HEK293 (cell line): ENCODE results near the gene MAPRE3.
A peak's percentile ranks its signal among the peaks of the same experiment; 100 is the strongest.

Source experiments
- CTCF ChIA-PET: fragments of 350-600 bp; formaldehyde crosslinking; extraction: SDS; loops from one replicate; lab custom pipeline; 2021; ENCODE audit warnings: antibody characterized with exemption; lab: Yijun Ruan, JAX
- POLR2A ChIA-PET: fragments of 300-600 bp; formaldehyde crosslinking; extraction: SDS; loops from one replicate; lab custom pipeline; 2020; ENCODE audit warnings: antibody characterized with exemption, inconsistent platforms; lab: Yijun Ruan, JAX
- H3K27ac ChIP-seq: fragments of 200-500 bp; sonication (Bioruptor generic); 2 replicates; pipeline ENCODE4 v1.5.1; 2014; ENCODE audit warnings: low read depth, low read length, control low read depth, inconsistent platforms; ENCODE audit errors: extremely low read depth
- H3K36me3 ChIP-seq, 2 experiments: fragments of 200-500 bp in 1 of 2; sonication (Bioruptor generic) in 1 of 2; 1 replicate in 1 of 2; 2 replicates in 1 of 2; pipeline ENCODE4 v1.5.1; 2014 to 2017; ENCODE audit warnings: inconsistent platforms in 2 of 2, low read length in 2 of 2; ENCODE audit not compliant: control insufficient read depth in 2 of 2, insufficient read depth in 1 of 2
- H3K4me1 ChIP-seq: fragments of 200-500 bp; sonication (Bioruptor generic); 2 replicates; pipeline ENCODE4 v1.5.1; 2014; ENCODE audit warnings: mild to moderate bottlenecking, low read length, inconsistent platforms; ENCODE audit not compliant: control insufficient read depth, insufficient read depth
- H3K4me3 ChIP-seq: 2 replicates; pipeline ENCODE4 v1.5.1; 2011; ENCODE audit warnings: low read depth, mild to moderate bottlenecking, control low read depth, low read length, moderate library complexity
- H3K9me3 ChIP-seq: fragments of 200-500 bp; sonication (Bioruptor generic); 2 replicates; pipeline ENCODE4 v1.5.1; 2014; ENCODE audit warnings: low read depth, low read length, inconsistent platforms; ENCODE audit not compliant: control insufficient read depth, insufficient read depth
- EGR2 ChIP-seq: fragments of 450-650 bp; formaldehyde crosslinking; IDR thresholded peaks from 2 replicates; pipeline ENCODE4 v1.5.1; 2016; ENCODE audit warnings: low read depth, missing biosample characterization, missing genetic modification characterization
- GLIS1 ChIP-seq: fragments of 450-650 bp; formaldehyde crosslinking; IDR thresholded peaks from 2 replicates; pipeline ENCODE4 v1.5.1; 2016; ENCODE audit warnings: missing biosample characterization, missing genetic modification characterization
- HOXD13 ChIP-seq: sonication (generic); formaldehyde crosslinking; IDR thresholded peaks from 2 replicates; pipeline ENCODE4 v1.8.0; 2022; ENCODE audit warnings: missing genetic modification reagents, borderline replicate concordance
- PRDM4 ChIP-seq: fragments of 450-650 bp; formaldehyde crosslinking; IDR thresholded peaks from 2 replicates; pipeline ENCODE4 v1.5.1; 2017; ENCODE audit warnings: missing biosample characterization, missing genetic modification characterization
- PRDM6 ChIP-seq: fragments of 450-650 bp; formaldehyde crosslinking; IDR thresholded peaks from 2 replicates; pipeline ENCODE4 v1.5.1; 2017; ENCODE audit warnings: missing biosample characterization, missing genetic modification characterization
- RBAK ChIP-seq: fragments of 450-650 bp; formaldehyde crosslinking; IDR thresholded peaks from 2 replicates; pipeline ENCODE4 v1.5.1; 2016; ENCODE audit warnings: missing biosample characterization, missing genetic modification characterization
- SP7 ChIP-seq: fragments of 450-650 bp; formaldehyde crosslinking; IDR thresholded peaks from 2 replicates; pipeline ENCODE4 v1.5.1; 2016; ENCODE audit warnings: missing biosample characterization, missing genetic modification characterization
- ZBTB20 ChIP-seq: fragments of 450-650 bp; formaldehyde crosslinking; IDR thresholded peaks from 2 replicates; pipeline ENCODE4 v1.5.1; 2016; ENCODE audit warnings: missing biosample characterization, missing genetic modification characterization
- ZBTB21 ChIP-seq: fragments of 450-650 bp; formaldehyde crosslinking; IDR thresholded peaks from 2 replicates; pipeline ENCODE4 v1.5.1; 2017; ENCODE audit warnings: missing biosample characterization, missing genetic modification characterization
- ZFHX2 ChIP-seq: fragments of 450-650 bp; formaldehyde crosslinking; conservative IDR thresholded peaks from 2 replicates; pipeline ENCODE4 v1.5.1; 2016; ENCODE audit warnings: missing biosample characterization, missing genetic modification characterization
- ZFP41 ChIP-seq: fragments of 450-650 bp; formaldehyde crosslinking; IDR thresholded peaks from 2 replicates; pipeline ENCODE4 v1.5.1; 2016; ENCODE audit warnings: missing biosample characterization, missing genetic modification characterization, borderline replicate concordance
- ZIC2 ChIP-seq: fragments of 450-650 bp; formaldehyde crosslinking; IDR thresholded peaks from 2 replicates; pipeline ENCODE4 v1.5.1; 2016; ENCODE audit warnings: missing biosample characterization, missing genetic modification characterization
- ZNF311 ChIP-seq: fragments of 450-650 bp; formaldehyde crosslinking; IDR thresholded peaks from 2 replicates; pipeline ENCODE4 v1.5.1; 2017; ENCODE audit warnings: missing biosample characterization, missing genetic modification characterization, borderline replicate concordance
- ZNF335 ChIP-seq: fragments of 450-650 bp; formaldehyde crosslinking; conservative IDR thresholded peaks from 2 replicates; pipeline ENCODE4 v1.5.1; 2016; ENCODE audit warnings: missing biosample characterization, missing genetic modification characterization
- ZNF341 ChIP-seq: fragments of 450-650 bp; formaldehyde crosslinking; IDR thresholded peaks from 2 replicates; pipeline ENCODE4; 2016; ENCODE audit warnings: low read depth, missing biosample characterization, missing genetic modification characterization
- ZNF398 ChIP-seq: fragments of 450-650 bp; formaldehyde crosslinking; IDR thresholded peaks from 2 replicates; pipeline ENCODE4 v1.5.1; 2017; ENCODE audit warnings: missing biosample characterization, missing genetic modification characterization
- ZNF548 ChIP-seq: fragments of 450-650 bp; formaldehyde crosslinking; IDR thresholded peaks from 2 replicates; pipeline ENCODE4 v1.5.1; 2016; ENCODE audit warnings: missing biosample characterization, missing genetic modification characterization
- ZNF645 ChIP-seq: fragments of 450-650 bp; formaldehyde crosslinking; IDR thresholded peaks from 2 replicates; pipeline ENCODE4; 2016; ENCODE audit warnings: missing biosample characterization, missing genetic modification characterization
- ZNF747 ChIP-seq: fragments of 450-650 bp; formaldehyde crosslinking; IDR thresholded peaks from 2 replicates; pipeline ENCODE4 v1.5.1; 2016; ENCODE audit warnings: missing biosample characterization, missing genetic modification characterization
- ZNF76 ChIP-seq: fragments of 450-650 bp; formaldehyde crosslinking; IDR thresholded peaks from 2 replicates; pipeline ENCODE4; 2016; ENCODE audit warnings: low read depth, missing biosample characterization, missing genetic modification characterization, borderline replicate concordance
- ZXDB ChIP-seq: fragments of 450-650 bp; formaldehyde crosslinking; IDR thresholded peaks from 2 replicates; pipeline ENCODE4 v1.5.1; 2016; ENCODE audit warnings: missing biosample characterization, missing genetic modification characterization

The MAPRE3 gene

GRCh38 chr2:27039426-27039825 is 69.0 kb downstream of the MAPRE3 start (continued):
- TF ChIP-seq ZNF548 (tag by site-specific recombination): no peak
- TF ChIP-seq ZNF645 (tag by site-specific recombination): no peak
- TF ChIP-seq HOXD13 (CRISPR knock-in tag): no peak
- TF ChIP-seq ZNF76 (tag by site-specific recombination): no peak

- H3K27ac ChIP-seq: no peak overlapping the region
Observed at GRCh38 chr2:27039871-27040270, 69.4 kb downstream of the MAPRE3 start.

GRCh38 chr2:27040282-27040681 is 69.8 kb downstream of the MAPRE3 start:
- ChIA-PET CTCF (no interaction called here), POLR2A (interaction anchor here (2.7 kb wide), 1 partner anchor 10 kb away, joined by 14 read pairs; the partner anchor contains the start of gene AGBL5)

More at GRCh38 chr2:27039871-27040270, 69.4 kb downstream of the MAPRE3 start:
- H3K36me3 ChIP-seq: peaks cover 3 to 83% of the 10 kb centered on the region in 2 experiments
- no peaks in the 10 kb centered on the region for H3K9me3 ChIP-seq
- no peak overlapping the region for H3K4me3 ChIP-seq
- ChIA-PET POLR2A (interaction anchor here (1.5 to 2.7 kb wide), 2 partner anchors 11 kb away, joined by 8 to 14 read pairs; partner anchors contain the start of gene AGBL5), CTCF (interaction anchor here (0.6 to 0.9 kb wide), 2 partner anchors 78 to 80 kb away, joined by 3 read pairs; no protein-coding TSS in a partner anchor)
- H3K4me1 ChIP-seq: peaks cover 16% of the 10 kb centered on the region
- no peak for TF ChIP-seq ZFP41 (tag by site-specific recombination)

GRCh38 chr2:27041752-27042151 is 71.3 kb downstream of the MAPRE3 start:
- ChIA-PET POLR2A (interaction anchor here (2.7 kb wide), 1 partner anchor 9 kb away, joined by 14 read pairs; the partner anchor contains the start of gene AGBL5), CTCF (no interaction called here)
- peaks cover 3 to 64% of the 10 kb centered on the region in 2 experiments for H3K36me3 ChIP-seq
- TF ChIP-seq ZBTB21: no peak
- peak; percentile 60; the same call in 1 of the 2 replicates for TF ChIP-seq ZIC2 (tag by site-specific recombination)
- TF ChIP-seq ZFHX2 (tag by site-specific recombination): peak; percentile 61
- peak; percentile 25; the same call in 1 of the 2 replicates for TF ChIP-seq PRDM6
- TF ChIP-seq PRDM4 (tag by site-specific recombination): peak; percentile 80
- TF ChIP-seq ZNF311 (tag by site-specific recombination): no peak
- 0 out of 2 replicates have a peak, but pooled peaks have one; percentile 12 for TF ChIP-seq ZNF398 (tag by site-specific recombination)
- 0 out of 2 replicates have a peak, but pooled peaks have one; percentile 22 for TF ChIP-seq ZXDB
- peak; percentile 98 for TF ChIP-seq GLIS1 (tag by site-specific recombination)
- no peak for TF ChIP-seq RBAK (tag by site-specific recombination)
- TF ChIP-seq ZNF548 (tag by site-specific recombination): no peak
- 0 out of 2 replicates have a peak, but pooled peaks have one; percentile 47 for TF ChIP-seq EGR2 (tag by site-specific recombination)
- peak; percentile 64 for TF ChIP-seq ZNF335 (tag by site-specific recombination)
- peak; percentile 86 for TF ChIP-seq SP7 (tag by site-specific recombination)
- TF ChIP-seq ZNF341 (tag by site-specific recombination): no peak
- H3K27ac ChIP-seq: peak overlapping the region; percentile 43; the same call in 1 of the 2 replicates
- no peaks in the 10 kb centered on the region for H3K9me3 ChIP-seq
- H3K4me3 ChIP-seq: no peak overlapping the region
- peaks cover 16% of the 10 kb centered on the region for H3K4me1 ChIP-seq

More at GRCh38 chr2:27040282-27040681, 69.8 kb downstream of the MAPRE3 start:
- Histone ChIP-seq H3K27ac (no peak overlapping the region), H3K9me3 (no peaks in the 10 kb centered on the region), H3K4me3 (no peak overlapping the region), H3K36me3 (peaks cover 3 to 79% of the 10 kb centered on the region in 2 experiments), H3K4me1 (peaks cover 16% of the 10 kb centered on the region)
- TF ChIP-seq ZNF747 (tag by site-specific recombination): no peak
- peak; percentile 36; the same call in 1 of the 2 replicates for TF ChIP-seq ZBTB20 (tag by site-specific recombination)
